CD14-positive monocyte (primary cell): ENCODE measurements around the gene SLC25A15. TPM values are rescaled to one million over a fixed set of nuclear protein-coding genes. Genes with fewer than 3 reads are reported as not detected.

Experiments used
- DNase-seq, 3 donors: peaks; one replicate each; pipeline ENCODE4 v3.0.0-alpha.2; 2011 to 2022
- H2AFZ ChIP-seq: 2 replicates; pipeline ENCODE4 v1.6.0; 2012; ENCODE audit warnings: mild to moderate bottlenecking, low read depth, low read length, inconsistent platforms; ENCODE audit not compliant: insufficient read depth, poor library complexity, severe bottlenecking
- H3K27ac ChIP-seq, 2 donors: 1 replicate in 1 of 2; 2 replicates in 1 of 2; pipeline ENCODE4 v1.5.1; 2012 to 2013; ENCODE audit warnings: low read length in 2 of 2, control low read depth in 1 of 2, inconsistent platforms in 1 of 2, low read depth in 1 of 2, mild to moderate bottlenecking in 1 of 2
- H3K27me3 ChIP-seq, 2 donors: one replicate each; pipeline versions ENCODE4 v1.6.0 to v1.6.1; 2011 to 2013; ENCODE audit warnings: low read length in 2 of 2; ENCODE audit not compliant: control insufficient read depth in 2 of 2, insufficient read depth in 2 of 2
- H3K36me3 ChIP-seq, 2 donors: replicated peaks in 1 of 2; 1 replicate in 1 of 2; 2 replicates in 1 of 2; pipeline versions ENCODE4 v1.5.1 to v1.6.1; 2012 to 2013; ENCODE audit warnings: low read length in 2 of 2, control low read depth in 1 of 2, inconsistent platforms in 1 of 2, mild to moderate bottlenecking in 1 of 2; ENCODE audit not compliant: insufficient read depth in 2 of 2, control insufficient read depth in 1 of 2
- H3K4me1 ChIP-seq, 2 donors: 1 replicate in 1 of 2; 2 replicates in 1 of 2; pipeline versions ENCODE4 v1.5.1 to v1.6.1; 2012 to 2013; ENCODE audit warnings: low read length in 2 of 2, control low read depth in 1 of 2, inconsistent platforms in 1 of 2, mild to moderate bottlenecking in 1 of 2, moderate library complexity in 1 of 2; ENCODE audit not compliant: insufficient read depth in 2 of 2, control insufficient read depth in 1 of 2
- H3K4me2 ChIP-seq: replicated peaks from 2 replicates; pipeline ENCODE3; 2012; ENCODE audit warnings: low read length, moderate library complexity, mild to moderate bottlenecking; ENCODE audit not compliant: poor library complexity, severe bottlenecking; ENCODE audit errors: extremely low read depth
- H3K4me3 ChIP-seq, 3 experiments: fragments of 200-600 bp in 1 of 3; sonication (generic) in 1 of 3; replicated peaks in 1 of 3; 1 replicate in 2 of 3; 2 replicates in 1 of 3; pipeline ENCODE4 v1.5.1; 2011 to 2013; ENCODE audit warnings: low read length in 3 of 3, mild to moderate bottlenecking in 3 of 3, control low read depth in 2 of 3, low read depth in 2 of 3, inconsistent platforms in 1 of 3, moderate library complexity in 1 of 3
- H3K79me2 ChIP-seq: 2 replicates; pipeline ENCODE4 v1.6.0; 2012; ENCODE audit warnings: mild to moderate bottlenecking, control low read depth, inconsistent platforms, low read length, moderate library complexity; ENCODE audit not compliant: insufficient read depth
- H3K9ac ChIP-seq: 2 replicates; pipeline ENCODE4 v1.6.0; 2017; ENCODE audit warnings: low read length, mild to moderate bottlenecking; ENCODE audit not compliant: insufficient read depth, poor library complexity, severe bottlenecking
- H3K9me3 ChIP-seq, 2 donors: replicated peaks in 1 of 2; 1 replicate in 1 of 2; 2 replicates in 1 of 2; pipeline versions ENCODE4 v1.5.1 to v1.6.1; 2012 to 2013; ENCODE audit warnings: low read length in 2 of 2, control low read depth in 1 of 2; ENCODE audit not compliant: control insufficient read depth in 1 of 2, insufficient read depth in 1 of 2
- H4K20me1 ChIP-seq: 2 replicates; pipeline ENCODE4 v1.6.0; 2012; ENCODE audit warnings: mild to moderate bottlenecking, low read length, control low read depth, moderate library complexity; ENCODE audit not compliant: insufficient read depth
- H3K27ac Mint-ChIP-seq, 7 donors: one replicate each; pipeline ENCODE4 v1.8.0; 2020; ENCODE audit warnings: mild to moderate bottlenecking in 7 of 7, mixed read lengths in 7 of 7, moderate library complexity in 6 of 7, inconsistent platforms in 2 of 7
- H3K27me3 Mint-ChIP-seq, 3 donors: one replicate each; pipeline ENCODE4 v1.8.0; 2021 to 2022; ENCODE audit warnings: low read depth in 3 of 3, mild to moderate bottlenecking in 3 of 3, mixed read lengths in 3 of 3, moderate library complexity in 3 of 3, inconsistent platforms in 1 of 3
- H3K36me3 Mint-ChIP-seq, 2 donors: one replicate each; pipeline ENCODE4 v1.8.0; 2020; ENCODE audit warnings: mixed read lengths in 2 of 2, inconsistent platforms in 1 of 2, mild to moderate bottlenecking in 1 of 2
- H3K4me1 Mint-ChIP-seq: one replicate; pipeline ENCODE4 v1.8.0; 2020; ENCODE audit warnings: mild to moderate bottlenecking, mixed read lengths
- H3K4me3 Mint-ChIP-seq, 2 donors: one replicate each; pipeline ENCODE4 v1.8.0; 2020; ENCODE audit warnings: mild to moderate bottlenecking in 2 of 2, mixed read lengths in 2 of 2, moderate library complexity in 1 of 2
- H3K9me3 Mint-ChIP-seq, 7 donors: one replicate each; pipeline ENCODE4 v1.8.0; 2020 to 2022; ENCODE audit warnings: mixed read lengths in 7 of 7, mild to moderate bottlenecking in 6 of 7, moderate library complexity in 6 of 7, inconsistent platforms in 2 of 7
- WGBS: methylation state at CpG from one replicate; pipeline ENCODE4 v1.1.5; 2013; ENCODE audit warnings: missing lambda C conversion rate; ENCODE audit not compliant: insufficient coverage; 5-methylcytosine and 5-hydroxymethylcytosine counted together
- intact Hi-C, 2 donors: fragments of 100-400 bp; cut with micrococcal nuclease; formaldehyde crosslinking; loops; one replicate each; pipeline versions ENCODE4 v1.15.0 to v1.15.1; 2023
- polyA plus RNA-seq, 3 donors: library from polyadenylated mRNA; depleted of rRNA in 1 of 3; unstranded in 2 of 3; stranded (reverse) in 1 of 3; fragments of 300-500 nt in 2 of 3; fragments of >200 nt in 1 of 3; fragmentation: Illumina TruSeq in 2 of 3; gene quantifications; 1 replicate in 2 of 3; 2 replicates in 1 of 3; pipeline ENCODE4 v1.2.3, GENCODE V29; 2012 to 2021
- TF ChIP-seq, protein P1 (sequence below): fragments of 200-600 bp; IDR thresholded peaks from one replicate; pipeline ENCODE4 v1.8.0; 2022; ENCODE audit warnings: antibody characterized with exemption, mild to moderate bottlenecking

The SLC25A15 gene
- polyA plus RNA-seq, 3 donors, result 0.79 to 5.0 (median 1.0) TPM

DNA sequence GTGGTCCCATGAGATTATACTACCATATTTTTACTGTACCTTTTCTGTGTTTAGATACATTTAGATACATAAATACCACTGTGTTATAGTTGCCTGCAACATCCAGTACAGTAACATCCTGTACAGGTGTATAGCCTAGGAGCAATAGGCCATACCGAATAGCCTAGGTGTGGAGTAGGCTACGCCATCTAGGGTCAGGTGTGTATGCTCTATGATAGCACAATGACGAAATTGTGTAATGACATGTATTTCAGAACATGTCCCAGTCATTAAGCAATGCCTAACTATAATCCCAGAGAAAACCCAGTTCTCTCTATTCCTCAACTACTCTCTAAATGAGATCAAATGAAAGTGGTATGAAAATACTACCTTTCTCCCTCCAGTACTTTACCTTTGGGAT lies 3.9 kb downstream of the SLC25A15 start:
- Histone ChIP-seq H3K4me1 (peaks cover 12 to 16% of the 10 kb centered on the region in 2 donors), H3K27ac (no peak overlapping the region), H3K36me3 (no peaks in the 10 kb centered on the region), H3K27me3 (no peaks in the 10 kb centered on the region), H3K9me3 (no peaks in the 10 kb centered on the region), H3K9ac (no peak overlapping the region), H2AFZ (no peak overlapping the region), H3K79me2 (no peaks in the 10 kb centered on the region), H4K20me1 (no peaks in the 10 kb centered on the region), H3K4me2 (no peak overlapping the region), H3K4me3 (no peak overlapping the region)
- intact Hi-C loops, result no loop called here
- Mint-ChIP-seq H3K4me1 (peaks cover 14% of the 10 kb centered on the region), H3K27ac (no peak overlapping the region), H3K9me3 (peaks cover 0 to 2% (median 0%) of the 10 kb centered on the region in 7 donors), H3K27me3 (peaks cover 0 to 6% (median 2%) of the 10 kb centered on the region in 3 donors), H3K4me3 (no peak overlapping the region), H3K36me3 (peaks cover 4 to 24% of the 10 kb centered on the region in 2 donors)
- DNase-seq, result no peak
- TF ChIP-seq, protein P1, sequence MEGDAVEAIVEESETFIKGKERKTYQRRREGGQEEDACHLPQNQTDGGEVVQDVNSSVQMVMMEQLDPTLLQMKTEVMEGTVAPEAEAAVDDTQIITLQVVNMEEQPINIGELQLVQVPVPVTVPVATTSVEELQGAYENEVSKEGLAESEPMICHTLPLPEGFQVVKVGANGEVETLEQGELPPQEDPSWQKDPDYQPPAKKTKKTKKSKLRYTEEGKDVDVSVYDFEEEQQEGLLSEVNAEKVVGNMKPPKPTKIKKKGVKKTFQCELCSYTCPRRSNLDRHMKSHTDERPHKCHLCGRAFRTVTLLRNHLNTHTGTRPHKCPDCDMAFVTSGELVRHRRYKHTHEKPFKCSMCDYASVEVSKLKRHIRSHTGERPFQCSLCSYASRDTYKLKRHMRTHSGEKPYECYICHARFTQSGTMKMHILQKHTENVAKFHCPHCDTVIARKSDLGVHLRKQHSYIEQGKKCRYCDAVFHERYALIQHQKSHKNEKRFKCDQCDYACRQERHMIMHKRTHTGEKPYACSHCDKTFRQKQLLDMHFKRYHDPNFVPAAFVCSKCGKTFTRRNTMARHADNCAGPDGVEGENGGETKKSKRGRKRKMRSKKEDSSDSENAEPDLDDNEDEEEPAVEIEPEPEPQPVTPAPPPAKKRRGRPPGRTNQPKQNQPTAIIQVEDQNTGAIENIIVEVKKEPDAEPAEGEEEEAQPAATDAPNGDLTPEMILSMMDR, result no peak
- no CpG with 5 or more reads among the region's 3 CpGs for WGBS

- WGBS, result 96% methylated on average over 9 of the region's 13 CpGs
- Histone ChIP-seq H4K20me1 (no peaks in the 10 kb centered on the region), H3K79me2 (no peaks in the 10 kb centered on the region), H3K9ac (no peak overlapping the region), H3K27me3 (no peaks in the 10 kb centered on the region), H2AFZ (no peak overlapping the region), H3K9me3 (no peaks in the 10 kb centered on the region), H3K36me3 (peaks cover 0 to 7% of the 10 kb centered on the region in 2 donors), H3K4me2 (no peak overlapping the region), H3K4me3 (no peak overlapping the region), H3K4me1 (peaks cover 6 to 7% of the 10 kb centered on the region in 2 donors), H3K27ac (no peak overlapping the region)
- H3K27me3 Mint-ChIP-seq, result peaks cover 0 to 6% (median 6%) of the 10 kb centered on the region in 3 donors
- peaks cover 17% of the 10 kb centered on the region for H3K4me1 Mint-ChIP-seq
- peak overlapping the region in 1 of 7 donors; percentile 45 for H3K27ac Mint-ChIP-seq
- no peak overlapping the region for H3K4me3 Mint-ChIP-seq
- DNase-seq, result no peak
- no peaks in the 10 kb centered on the region for H3K9me3 Mint-ChIP-seq
- TF ChIP-seq, protein P1, result no peak
- peaks cover 10 to 35% of the 10 kb centered on the region in 2 donors for H3K36me3 Mint-ChIP-seq
- intact Hi-C loops, result no loop called here
Measured at GRCh38 chr13:40794414-40795368, 5.3 kb downstream of the SLC25A15 start.
